ENCODE measurements around the gene PRM2. TPM values are rescaled to one million over a fixed set of nuclear protein-coding genes. Genes with fewer than 3 reads are reported as not detected.

Gene PRM2
- total and polyA plus RNA-seq, 2 donors (not counting 1 experiment from before 2014, with no cell fraction given): not detected

- H3K27me3 ChIP-seq (ENCODE audit: control insufficient read depth, insufficient read depth, low read length): no peaks in the 10 kb centered on the region
- TF ChIP-seq, protein P1, sequence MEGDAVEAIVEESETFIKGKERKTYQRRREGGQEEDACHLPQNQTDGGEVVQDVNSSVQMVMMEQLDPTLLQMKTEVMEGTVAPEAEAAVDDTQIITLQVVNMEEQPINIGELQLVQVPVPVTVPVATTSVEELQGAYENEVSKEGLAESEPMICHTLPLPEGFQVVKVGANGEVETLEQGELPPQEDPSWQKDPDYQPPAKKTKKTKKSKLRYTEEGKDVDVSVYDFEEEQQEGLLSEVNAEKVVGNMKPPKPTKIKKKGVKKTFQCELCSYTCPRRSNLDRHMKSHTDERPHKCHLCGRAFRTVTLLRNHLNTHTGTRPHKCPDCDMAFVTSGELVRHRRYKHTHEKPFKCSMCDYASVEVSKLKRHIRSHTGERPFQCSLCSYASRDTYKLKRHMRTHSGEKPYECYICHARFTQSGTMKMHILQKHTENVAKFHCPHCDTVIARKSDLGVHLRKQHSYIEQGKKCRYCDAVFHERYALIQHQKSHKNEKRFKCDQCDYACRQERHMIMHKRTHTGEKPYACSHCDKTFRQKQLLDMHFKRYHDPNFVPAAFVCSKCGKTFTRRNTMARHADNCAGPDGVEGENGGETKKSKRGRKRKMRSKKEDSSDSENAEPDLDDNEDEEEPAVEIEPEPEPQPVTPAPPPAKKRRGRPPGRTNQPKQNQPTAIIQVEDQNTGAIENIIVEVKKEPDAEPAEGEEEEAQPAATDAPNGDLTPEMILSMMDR (conservative IDR thresholded peaks at IDR 0.05 in 1 of 2, IDR thresholded peaks at IDR 0.05 in 1 of 2; ENCODE audit: low read depth in 1 of 2, low read length in 2 of 2): no peak
- no peak for TF ChIP-seq EZH2 (IDR thresholded peaks at IDR 0.05; ENCODE audit: low read length, missing control alignments)
- no peak for DNase-seq (ENCODE audit: low read depth in 2 of 2)
- H3K36me3 ChIP-seq (ENCODE audit: control insufficient read depth, insufficient read depth, low read length): no peaks in the 10 kb centered on the region
- peaks cover 3% of the 10 kb centered on the region for H3K4me1 ChIP-seq (ENCODE audit: control insufficient read depth, extremely low read depth, insufficient read depth, low read length)
- no peaks in the 10 kb centered on the region for H4K20me1 ChIP-seq (ENCODE audit: control insufficient read depth, extremely low read depth, insufficient read depth, low read length)
- H3K27ac ChIP-seq (ENCODE audit: insufficient read depth, low read length): no peak overlapping the region
- H3K79me2 ChIP-seq (ENCODE audit: control insufficient read depth, insufficient read depth, low read length): no peaks in the 10 kb centered on the region
- no peak overlapping the region for H3K4me3 ChIP-seq (replicated peaks in 1 of 4; ENCODE audit: control extremely low read depth in 1 of 4, insufficient read depth in 1 of 4, low read depth in 3 of 4, low read length in 4 of 4)
- no peak overlapping the region for H3K9ac ChIP-seq (ENCODE audit: insufficient read depth, low read length)
- no peak overlapping the region for H3K4me2 ChIP-seq (ENCODE audit: extremely low read depth, insufficient read depth, low read length)
- H2AFZ ChIP-seq (ENCODE audit: low read length): no peak overlapping the region
- no peaks in the 10 kb centered on the region for H3K9me3 ChIP-seq (ENCODE audit: control insufficient read depth, insufficient read depth, low read depth, low read length)
Observed at GRCh38 chr16:11322823-11323222, 46.5 kb upstream of the PRM2 start.

DNA sequence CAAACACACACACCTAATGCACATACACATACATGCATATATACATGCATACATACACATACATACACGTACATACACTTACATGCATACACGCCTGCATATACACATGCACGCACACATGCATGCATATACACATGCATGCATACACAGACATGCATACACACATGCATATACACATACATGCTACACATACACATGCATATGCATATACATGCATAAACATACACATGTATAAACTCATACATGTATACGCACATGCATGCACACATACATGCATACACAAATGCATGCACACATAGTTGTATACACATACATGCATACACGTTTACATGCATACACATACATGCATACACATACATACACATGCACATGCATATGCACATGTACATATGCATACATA, 45.4 kb upstream of the PRM2 start:
- no peaks in the 10 kb centered on the region for H3K79me2 ChIP-seq (ENCODE audit: control insufficient read depth, insufficient read depth, low read length)
- no peaks in the 10 kb centered on the region for H4K20me1 ChIP-seq (ENCODE audit: control insufficient read depth, extremely low read depth, insufficient read depth, low read length)

GRCh38 chr16:11320170-11320569, 43.9 kb upstream of the PRM2 start:
- no peak for DNase-seq (ENCODE audit: low read depth in 2 of 2)
- TF ChIP-seq, protein P1 (conservative IDR thresholded peaks at IDR 0.05 in 1 of 2, IDR thresholded peaks at IDR 0.05 in 1 of 2; ENCODE audit: low read depth in 1 of 2, low read length in 2 of 2): no peak
- TF ChIP-seq EZH2 (IDR thresholded peaks at IDR 0.05; ENCODE audit: low read length, missing control alignments): no peak

More for the DNA sequence above, 45.4 kb upstream of the PRM2 start:
- Histone ChIP-seq H3K36me3 (ENCODE audit: control insufficient read depth, insufficient read depth, low read length) (no peaks in the 10 kb centered on the region), H3K9me3 (ENCODE audit: control insufficient read depth, insufficient read depth, low read depth, low read length) (no peaks in the 10 kb centered on the region), H3K27ac (ENCODE audit: insufficient read depth, low read length) (no peak overlapping the region), H3K9ac (ENCODE audit: insufficient read depth, low read length) (no peak overlapping the region), H2AFZ (ENCODE audit: low read length) (no peak overlapping the region), H3K27me3 (ENCODE audit: control insufficient read depth, insufficient read depth, low read length) (no peaks in the 10 kb centered on the region), H3K4me3 (replicated peaks in 1 of 4; ENCODE audit: control extremely low read depth in 1 of 4, insufficient read depth in 1 of 4, low read depth in 3 of 4, low read length in 4 of 4) (no peak overlapping the region), H3K4me2 (ENCODE audit: extremely low read depth, insufficient read depth, low read length) (no peak overlapping the region), H3K4me1 (ENCODE audit: control insufficient read depth, extremely low read depth, insufficient read depth, low read length) (no peaks in the 10 kb centered on the region)
- no peak for DNase-seq (ENCODE audit: low read depth in 2 of 2)
- no peak for TF ChIP-seq EZH2 (IDR thresholded peaks at IDR 0.05; ENCODE audit: low read length, missing control alignments)
- TF ChIP-seq, protein P1 (conservative IDR thresholded peaks at IDR 0.05 in 1 of 2, IDR thresholded peaks at IDR 0.05 in 1 of 2; ENCODE audit: low read depth in 1 of 2, low read length in 2 of 2): no peak

More at GRCh38 chr16:11320170-11320569, 43.9 kb upstream of the PRM2 start:
- H3K9ac ChIP-seq (ENCODE audit: insufficient read depth, low read length): no peak overlapping the region
- H3K36me3 ChIP-seq (ENCODE audit: control insufficient read depth, insufficient read depth, low read length): no peaks in the 10 kb centered on the region
- H3K4me3 ChIP-seq (replicated peaks in 1 of 4; ENCODE audit: control extremely low read depth in 1 of 4, insufficient read depth in 1 of 4, low read depth in 3 of 4, low read length in 4 of 4): no peak overlapping the region
- no peaks in the 10 kb centered on the region for H3K4me1 ChIP-seq (ENCODE audit: control insufficient read depth, extremely low read depth, insufficient read depth, low read length)
- H3K27ac ChIP-seq (ENCODE audit: insufficient read depth, low read length): no peak overlapping the region
- no peaks in the 10 kb centered on the region for H3K27me3 ChIP-seq (ENCODE audit: control insufficient read depth, insufficient read depth, low read length)
- no peaks in the 10 kb centered on the region for H3K79me2 ChIP-seq (ENCODE audit: control insufficient read depth, insufficient read depth, low read length)
- no peak overlapping the region for H3K4me2 ChIP-seq (ENCODE audit: extremely low read depth, insufficient read depth, low read length)
- H3K9me3 ChIP-seq (ENCODE audit: control insufficient read depth, insufficient read depth, low read depth, low read length): no peaks in the 10 kb centered on the region
- no peak overlapping the region for H2AFZ ChIP-seq (ENCODE audit: low read length)
- H4K20me1 ChIP-seq (ENCODE audit: control insufficient read depth, extremely low read depth, insufficient read depth, low read length): no peaks in the 10 kb centered on the region

Measured in fibroblast of lung (primary cell).